OCI-LY1 (cell line): ENCODE results near the gene VAV2.

Experiments used
- CTCF ChIP-seq: fragments of 200-600 bp; sonication (generic), shearing (Covaris generic); IDR thresholded peaks from 2 replicates; pipeline ENCODE4 v1.5.1; 2017; ENCODE audit warnings: mild to moderate bottlenecking, antibody characterized with exemption, low read length, moderate library complexity, mixed read lengths
- EZH2 ChIP-seq: fragments of 200-600 bp; sonication (generic), shearing (Covaris generic); IDR thresholded peaks from 2 replicates; pipeline ENCODE4 v1.8.0; 2017; ENCODE audit warnings: borderline replicate concordance, mixed run types, mild to moderate bottlenecking, antibody characterized with exemption, low read length, moderate library complexity, mixed read lengths

GRCh38 chr9:133715866-133716563 lies 276.1 kb downstream of the VAV2 start:
- TF ChIP-seq CTCF (peak; percentile 28; the same call in 1 of the 2 replicates), EZH2 (no peak)
